PC-9 (cell line): ENCODE measurements around the gene SAMD5. TPM values are rescaled to one million over a fixed set of nuclear protein-coding genes. Genes with fewer than 3 reads are reported as not detected.

Experiments used
- BruUV-seq: library from RNA; stranded (reverse); fragments of 400-500 nt; replicated peaks from 2 replicates; lab custom pipeline; 2021; lab: Mats Ljungman, UMichigan
- CTCF ChIA-PET: fragments of 300-600 bp; sonication (Branson Sonifier 250); formaldehyde crosslinking; loops from one replicate; lab custom pipeline; 2022; ENCODE audit warnings: antibody characterized with exemption; lab: Charles Lee
- POLR2A ChIA-PET: fragments of 300-600 bp; sonication (Branson Sonifier 250); formaldehyde crosslinking; loops from one replicate; lab custom pipeline; 2022; ENCODE audit warnings: antibody characterized with exemption; ENCODE audit not compliant: unreplicated experiment; lab: Charles Lee
- DNase-seq, 2 experiments: peaks; one replicate each; pipeline versions ENCODE4 v3.0.0 to v3.0.0-alpha.2; 2015 to 2022; ENCODE audit warnings: mixed read lengths in 1 of 2
- H2AFZ ChIP-seq: fragments of 200-600 bp; sonication (generic); 2 replicates; pipeline ENCODE4 v1.8.1; 2017; ENCODE audit warnings: antibody characterized with exemption
- H3F3A ChIP-seq: fragments of 200-600 bp; sonication (generic); 2 replicates; pipeline ENCODE4 v1.8.1; 2017; ENCODE audit warnings: antibody characterized with exemption, mild to moderate bottlenecking, low read depth; ENCODE audit not compliant: insufficient read depth
- H3K27ac ChIP-seq: fragments of 200-600 bp; sonication (generic); 2 replicates; pipeline ENCODE4 v1.6.1; 2016; ENCODE audit warnings: mixed run types
- H3K27me3 ChIP-seq: fragments of 200-600 bp; sonication (generic); 2 replicates; pipeline ENCODE4 v1.6.1; 2016; ENCODE audit warnings: low read depth, mixed run types; ENCODE audit not compliant: insufficient read depth
- H3K36me3 ChIP-seq: fragments of 200-600 bp; sonication (generic); 2 replicates; pipeline ENCODE4 v1.6.1; 2016; ENCODE audit warnings: low read depth, mixed run types
- H3K4me1 ChIP-seq: fragments of 200-600 bp; sonication (generic); replicated peaks from 2 replicates; pipeline ENCODE4 v1.6.1; 2016; ENCODE audit warnings: mixed run types; ENCODE audit not compliant: insufficient read depth
- H3K4me2 ChIP-seq: fragments of 200-600 bp; sonication (generic); 2 replicates; pipeline ENCODE4 v1.6.1; 2017; ENCODE audit warnings: mixed run types
- H3K4me3 ChIP-seq: fragments of 200-600 bp; sonication (generic); 2 replicates; pipeline ENCODE4 v1.6.1; 2016; ENCODE audit warnings: mixed run types
- H3K79me2 ChIP-seq: fragments of 200-600 bp; sonication (generic); 2 replicates; pipeline ENCODE4 v1.6.1; 2017; ENCODE audit warnings: low read depth, mixed run types
- H3K9me2 ChIP-seq: fragments of 200-600 bp; sonication (generic); 2 replicates; pipeline ENCODE4 v1.8.1; 2017; ENCODE audit warnings: mild to moderate bottlenecking; ENCODE audit not compliant: insufficient read depth
- H3K9me3 ChIP-seq: fragments of 200-600 bp; sonication (generic); 2 replicates; pipeline ENCODE4 v1.8.1; 2016; ENCODE audit warnings: low read depth; ENCODE audit not compliant: insufficient read depth
- H4K20me1 ChIP-seq: fragments of 200-600 bp; sonication (generic); 2 replicates; pipeline ENCODE4 v1.8.1; 2017; ENCODE audit not compliant: insufficient read depth
- EZH2 ChIP-seq: fragments of 200-600 bp; sonication (generic); IDR thresholded peaks from 2 replicates; pipeline ENCODE4 v1.8.0; 2017; ENCODE audit warnings: antibody characterized with exemption, low read depth
- intact Hi-C: fragments of 100-400 bp; cut with micrococcal nuclease; formaldehyde crosslinking; loops from one replicate; pipeline ENCODE4 v1.10.0; 2022; ENCODE audit not compliant: unreplicated experiment
- total RNA-seq: library from RNA; stranded (reverse); gene quantifications from 2 replicates; pipeline ENCODE4 v1.2.3, GENCODE V29; 2021
- TF ChIP-seq, protein P1 (sequence below): fragments of 200-600 bp; sonication (generic); conservative IDR thresholded peaks from 2 replicates; pipeline ENCODE4 v1.6.1; 2017; ENCODE audit warnings: mixed run types, antibody characterized with exemption, mild to moderate bottlenecking, moderate library complexity

SAMD5 gene
- total RNA-seq, 1 experiment from 2014 or later, result 1.2 TPM

DNA sequence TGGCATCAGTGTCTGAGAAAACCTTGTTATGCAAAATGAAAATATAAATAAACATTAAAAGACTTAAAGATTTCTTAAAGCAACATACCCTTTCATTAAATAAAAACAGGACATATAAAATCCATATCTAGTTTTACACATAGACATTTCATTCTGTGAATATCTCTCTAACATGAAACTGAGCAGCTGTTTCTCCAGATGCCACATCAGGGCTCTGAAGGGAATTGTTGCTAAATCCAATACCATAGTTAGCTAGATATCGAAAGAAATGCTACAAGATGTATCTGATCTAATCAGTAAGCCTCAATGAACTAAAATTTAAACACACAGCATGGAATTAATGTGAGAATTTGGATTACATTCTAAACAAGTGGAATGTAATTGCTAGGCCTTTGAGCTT lies 74.5 kb downstream of the SAMD5 start:
- intact Hi-C loops, result no loop called here
- no peak overlapping the region for H3K4me2 ChIP-seq

DNA sequence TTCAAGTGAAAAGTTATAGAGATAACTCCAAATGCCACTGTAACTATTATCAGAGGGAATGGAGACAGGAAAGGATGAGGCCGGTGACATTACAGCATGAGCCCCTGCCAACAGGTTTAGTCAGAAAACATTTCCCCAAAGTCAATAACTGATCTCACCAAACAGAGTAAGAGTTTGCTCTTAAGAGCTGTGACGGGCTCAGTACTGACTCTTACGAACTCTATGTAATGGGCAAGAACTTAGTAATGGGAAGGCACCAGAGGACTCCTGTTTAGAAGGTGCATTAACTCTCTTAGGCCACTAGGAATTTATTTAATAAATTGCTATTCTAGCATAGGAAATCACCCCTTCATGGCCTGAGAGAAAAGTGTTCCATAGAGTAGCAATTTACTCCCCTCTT lies 76.8 kb downstream of the SAMD5 start:
- Histone ChIP-seq H3F3A (no peaks in the 10 kb centered on the region), H3K9me2 (no peaks in the 10 kb centered on the region), H2AFZ (no peak overlapping the region), H3K9me3 (no peaks in the 10 kb centered on the region), H3K27ac (no peak overlapping the region), H3K4me3 (no peak overlapping the region), H3K79me2 (no peaks in the 10 kb centered on the region), H3K36me3 (no peaks in the 10 kb centered on the region), H4K20me1 (no peaks in the 10 kb centered on the region), H3K4me2 (no peak overlapping the region), H3K27me3 (no peaks in the 10 kb centered on the region), H3K4me1 (no peaks in the 10 kb centered on the region)
- ChIA-PET CTCF (no interaction called here), POLR2A (no interaction called here)
- DNase-seq, result no peak
- intact Hi-C loops, result no loop called here
- BruUV-seq, result no TSS peak
- TF ChIP-seq EZH2, result no peak
- TF ChIP-seq, protein P1, sequence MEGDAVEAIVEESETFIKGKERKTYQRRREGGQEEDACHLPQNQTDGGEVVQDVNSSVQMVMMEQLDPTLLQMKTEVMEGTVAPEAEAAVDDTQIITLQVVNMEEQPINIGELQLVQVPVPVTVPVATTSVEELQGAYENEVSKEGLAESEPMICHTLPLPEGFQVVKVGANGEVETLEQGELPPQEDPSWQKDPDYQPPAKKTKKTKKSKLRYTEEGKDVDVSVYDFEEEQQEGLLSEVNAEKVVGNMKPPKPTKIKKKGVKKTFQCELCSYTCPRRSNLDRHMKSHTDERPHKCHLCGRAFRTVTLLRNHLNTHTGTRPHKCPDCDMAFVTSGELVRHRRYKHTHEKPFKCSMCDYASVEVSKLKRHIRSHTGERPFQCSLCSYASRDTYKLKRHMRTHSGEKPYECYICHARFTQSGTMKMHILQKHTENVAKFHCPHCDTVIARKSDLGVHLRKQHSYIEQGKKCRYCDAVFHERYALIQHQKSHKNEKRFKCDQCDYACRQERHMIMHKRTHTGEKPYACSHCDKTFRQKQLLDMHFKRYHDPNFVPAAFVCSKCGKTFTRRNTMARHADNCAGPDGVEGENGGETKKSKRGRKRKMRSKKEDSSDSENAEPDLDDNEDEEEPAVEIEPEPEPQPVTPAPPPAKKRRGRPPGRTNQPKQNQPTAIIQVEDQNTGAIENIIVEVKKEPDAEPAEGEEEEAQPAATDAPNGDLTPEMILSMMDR, result no peak

More for the DNA sequence above, 74.5 kb downstream of the SAMD5 start:
- no peak for DNase-seq
- BruUV-seq, result no TSS peak
- TF ChIP-seq, protein P1, result no peak
- TF ChIP-seq EZH2, result no peak
- ChIA-PET POLR2A (interaction anchor here (0.5 kb wide), 1 partner anchor 16 kb away, joined by 3 read pairs; no protein-coding TSS in a partner anchor), CTCF (no interaction called here)
- Histone ChIP-seq H3K4me3 (no peak overlapping the region), H2AFZ (no peak overlapping the region), H3K79me2 (no peaks in the 10 kb centered on the region), H3K4me1 (no peaks in the 10 kb centered on the region), H3K27ac (no peak overlapping the region), H4K20me1 (no peaks in the 10 kb centered on the region), H3K36me3 (no peaks in the 10 kb centered on the region), H3F3A (no peaks in the 10 kb centered on the region), H3K9me2 (no peaks in the 10 kb centered on the region), H3K9me3 (no peaks in the 10 kb centered on the region), H3K27me3 (no peaks in the 10 kb centered on the region)

DNA sequence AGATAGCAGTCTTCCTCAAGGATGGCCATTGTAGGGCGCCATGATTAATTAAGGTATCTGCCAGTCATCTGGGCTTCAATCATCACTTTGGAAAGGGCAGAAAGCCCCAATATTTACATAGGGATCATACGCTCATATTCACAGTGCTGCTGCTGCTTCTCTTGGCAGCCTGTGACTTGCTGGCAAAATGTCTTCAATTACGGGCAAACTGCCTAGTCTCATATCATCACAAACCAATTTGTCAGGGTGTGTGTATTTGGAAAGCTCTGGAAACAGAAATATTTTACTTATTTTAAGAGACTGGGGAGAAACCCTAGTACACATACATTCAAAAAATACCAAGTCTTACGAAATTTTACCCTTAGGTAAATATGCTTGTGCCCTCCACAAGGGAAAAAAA lies 77.6 kb downstream of the SAMD5 start:
- POLR2A ChIA-PET, result no interaction called here
- Histone ChIP-seq H3K27me3 (no peaks in the 10 kb centered on the region), H3K36me3 (no peaks in the 10 kb centered on the region), H3K4me2 (no peak overlapping the region), H3K4me3 (no peak overlapping the region), H2AFZ (no peak overlapping the region), H4K20me1 (no peaks in the 10 kb centered on the region), H3K27ac (no peak overlapping the region), H3K9me2 (no peaks in the 10 kb centered on the region), H3K9me3 (no peaks in the 10 kb centered on the region), H3F3A (no peaks in the 10 kb centered on the region), H3K4me1 (no peaks in the 10 kb centered on the region), H3K79me2 (no peaks in the 10 kb centered on the region)
- CTCF ChIA-PET, result no interaction called here
- no TSS peak for BruUV-seq
- DNase-seq, result no peak
- TF ChIP-seq EZH2, result no peak
- TF ChIP-seq, protein P1, result no peak
- intact Hi-C loops, result no loop called here
